BLaER1 (cell line): ENCODE data around the gene ORMDL3.

Experiments
- H3K27ac ChIP-seq: shearing (Covaris generic); formaldehyde crosslinking; 2 replicates; pipeline ENCODE4 v1.8.1; 2022
- H3K27me3 ChIP-seq: shearing (Covaris generic); formaldehyde crosslinking; 2 replicates; pipeline ENCODE4 v1.8.1; 2022
- H3K36me3 ChIP-seq: shearing (Covaris generic); formaldehyde crosslinking; 2 replicates; pipeline ENCODE4 v1.8.1; 2022
- H3K4me1 ChIP-seq: shearing (Covaris generic); formaldehyde crosslinking; 2 replicates; pipeline ENCODE4 v1.8.1; 2022
- H3K4me2 ChIP-seq: shearing (Covaris generic); formaldehyde crosslinking; 2 replicates; pipeline ENCODE4 v1.8.1; 2022
- H3K4me3 ChIP-seq: shearing (Covaris generic); formaldehyde crosslinking; 2 replicates; pipeline ENCODE4 v1.8.1; 2022
- H3K9ac ChIP-seq: shearing (Covaris generic); formaldehyde crosslinking; 2 replicates; pipeline ENCODE4 v1.8.1; 2022
- H3K9me3 ChIP-seq: shearing (Covaris generic); formaldehyde crosslinking; 2 replicates; pipeline ENCODE4 v1.8.1; 2022
- H4K20me1 ChIP-seq: shearing (Covaris generic); formaldehyde crosslinking; 2 replicates; pipeline ENCODE4 v1.8.1; 2022
- Cebpa-rat ChIP-seq: shearing (Covaris generic); IDR thresholded peaks from 2 replicates; pipeline ENCODE4 v1.8.1; 2022

ORMDL3 gene

GRCh38 chr17:39925282-39926134, 1.9 kb downstream of the ORMDL3 start:
- Histone ChIP-seq H3K27ac (peak overlapping the region; percentile 85), H3K9me3 (no peaks in the 10 kb centered on the region), H3K27me3 (no peaks in the 10 kb centered on the region), H4K20me1 (peaks cover 39% of the 10 kb centered on the region), H3K36me3 (peaks cover 38% of the 10 kb centered on the region), H3K9ac (peak overlapping the region; percentile 92), H3K4me1 (peaks cover 91% of the 10 kb centered on the region), H3K4me2 (peak overlapping the region; percentile 98), H3K4me3 (peak overlapping the region; percentile 88)
- TF ChIP-seq Cebpa-rat, result no peak

DNA sequence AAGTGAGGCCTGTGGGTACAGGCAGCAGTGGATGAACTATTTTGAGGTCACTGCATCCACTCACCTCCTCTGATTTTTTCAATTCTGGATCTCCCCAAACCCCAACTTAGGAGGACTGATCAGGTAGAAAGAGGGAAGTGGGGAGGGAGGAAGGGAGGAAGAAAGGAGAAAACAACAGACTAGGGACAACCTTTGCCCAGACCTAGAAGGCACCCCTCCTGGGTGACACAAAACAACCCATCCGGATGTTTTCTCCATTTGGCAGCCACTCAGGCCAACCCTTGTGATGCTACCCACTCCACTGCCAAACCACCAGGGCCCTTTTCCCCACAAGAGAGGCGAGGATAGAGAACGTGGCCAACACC, 2.7 kb downstream of the ORMDL3 start:
- no peak for TF ChIP-seq Cebpa-rat
- no peaks in the 10 kb centered on the region for H3K9me3 ChIP-seq
- peak overlapping the region; percentile 83 for H3K27ac ChIP-seq
- H4K20me1 ChIP-seq, result peaks cover 39% of the 10 kb centered on the region
- H3K4me3 ChIP-seq, result peak overlapping the region; percentile 88; the same call in 1 of the 2 replicates
- H3K9ac ChIP-seq, result peak overlapping the region; percentile 55; the same call in 1 of the 2 replicates
- peaks cover 90% of the 10 kb centered on the region for H3K4me1 ChIP-seq
- peak overlapping the region; percentile 98 for H3K4me2 ChIP-seq
- peaks cover 45% of the 10 kb centered on the region for H3K36me3 ChIP-seq
- no peaks in the 10 kb centered on the region for H3K27me3 ChIP-seq

GRCh38 chr17:39923836-39924690, 3.3 kb downstream of the ORMDL3 start:
- H3K4me3 ChIP-seq, result no peak overlapping the region
- H3K27ac ChIP-seq, result peak overlapping the region; percentile 83
- peak overlapping the region; percentile 98 for H3K4me2 ChIP-seq
- peak overlapping the region; percentile 55 for H3K9ac ChIP-seq
- H4K20me1 ChIP-seq, result peaks cover 39% of the 10 kb centered on the region
- H3K9me3 ChIP-seq, result no peaks in the 10 kb centered on the region
- peaks cover 88% of the 10 kb centered on the region for H3K4me1 ChIP-seq
- no peak for TF ChIP-seq Cebpa-rat
- no peaks in the 10 kb centered on the region for H3K27me3 ChIP-seq
- H3K36me3 ChIP-seq, result peaks cover 50% of the 10 kb centered on the region

GRCh38 chr17:39923230-39923629, 4.2 kb downstream of the ORMDL3 start:
- Histone ChIP-seq H3K4me3 (no peak overlapping the region), H3K27ac (peak overlapping the region; percentile 83), H3K9ac (0 out of 2 replicates have a peak overlapping the region, but pooled peaks have one; percentile 69), H3K4me2 (peak overlapping the region; percentile 98), H3K4me1 (peaks cover 88% of the 10 kb centered on the region), H4K20me1 (peaks cover 39% of the 10 kb centered on the region), H3K9me3 (no peaks in the 10 kb centered on the region), H3K27me3 (no peaks in the 10 kb centered on the region), H3K36me3 (peaks cover 55% of the 10 kb centered on the region)
- no peak for TF ChIP-seq Cebpa-rat

DNA sequence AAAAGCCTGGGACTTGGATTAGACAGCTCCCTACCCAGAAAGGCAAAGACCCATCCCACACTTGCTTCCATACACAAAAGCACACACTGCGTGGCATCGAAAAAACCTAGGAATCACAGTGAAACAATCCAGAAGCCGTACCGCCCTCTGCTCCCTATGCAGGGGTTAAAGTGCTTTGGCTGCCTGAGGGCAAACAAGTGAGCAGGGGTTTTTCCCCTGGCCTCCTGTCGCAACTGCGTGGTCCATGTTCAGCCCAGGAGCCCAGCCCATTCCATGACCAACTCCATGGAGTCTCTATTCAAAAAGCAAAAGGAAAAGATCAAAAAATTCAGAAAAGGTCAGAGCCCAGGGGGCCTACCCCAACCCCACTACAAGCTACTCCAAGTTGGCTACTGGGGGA, 5.4 kb downstream of the ORMDL3 start:
- Histone ChIP-seq H3K9me3 (no peaks in the 10 kb centered on the region), H3K27ac (peak overlapping the region; percentile 83), H3K27me3 (no peaks in the 10 kb centered on the region), H3K4me1 (peaks cover 89% of the 10 kb centered on the region), H4K20me1 (peaks cover 39% of the 10 kb centered on the region), H3K4me3 (no peak overlapping the region), H3K36me3 (peaks cover 65% of the 10 kb centered on the region), H3K4me2 (peak overlapping the region; percentile 98), H3K9ac (peak overlapping the region; percentile 69; the same call in 1 of the 2 replicates)
- TF ChIP-seq Cebpa-rat, result no peak

DNA sequence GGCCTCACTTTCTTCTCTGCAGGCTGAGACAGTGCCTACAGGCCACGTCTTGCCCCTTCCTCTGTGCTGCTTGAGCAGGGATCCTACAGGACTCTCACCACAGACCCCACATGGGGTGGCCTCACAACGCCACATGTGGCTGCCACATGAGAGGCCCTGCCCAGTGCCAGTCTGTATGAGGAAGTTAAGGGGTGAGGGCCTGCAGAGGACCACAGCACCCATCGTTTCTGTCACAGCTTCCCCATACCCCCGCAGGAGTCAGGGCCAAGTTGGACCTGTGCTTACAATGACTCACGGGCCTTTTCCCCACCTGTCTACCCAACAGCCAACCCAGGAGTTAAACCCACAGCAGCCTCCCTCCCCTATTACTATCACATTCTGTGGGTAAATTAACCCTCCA, 6.1 kb downstream of the ORMDL3 start:
- TF ChIP-seq Cebpa-rat, result no peak
- peaks cover 91% of the 10 kb centered on the region for H3K4me1 ChIP-seq
- peaks cover 72% of the 10 kb centered on the region for H3K36me3 ChIP-seq
- H3K4me2 ChIP-seq, result peak overlapping the region; percentile 98
- no peaks in the 10 kb centered on the region for H3K9me3 ChIP-seq
- H4K20me1 ChIP-seq, result peaks cover 33% of the 10 kb centered on the region
- H3K27ac ChIP-seq, result peak overlapping the region; percentile 83
- peak overlapping the region; percentile 69 for H3K9ac ChIP-seq
- peak overlapping the region; percentile 23; the same call in 1 of the 2 replicates for H3K4me3 ChIP-seq
- no peaks in the 10 kb centered on the region for H3K27me3 ChIP-seq

DNA sequence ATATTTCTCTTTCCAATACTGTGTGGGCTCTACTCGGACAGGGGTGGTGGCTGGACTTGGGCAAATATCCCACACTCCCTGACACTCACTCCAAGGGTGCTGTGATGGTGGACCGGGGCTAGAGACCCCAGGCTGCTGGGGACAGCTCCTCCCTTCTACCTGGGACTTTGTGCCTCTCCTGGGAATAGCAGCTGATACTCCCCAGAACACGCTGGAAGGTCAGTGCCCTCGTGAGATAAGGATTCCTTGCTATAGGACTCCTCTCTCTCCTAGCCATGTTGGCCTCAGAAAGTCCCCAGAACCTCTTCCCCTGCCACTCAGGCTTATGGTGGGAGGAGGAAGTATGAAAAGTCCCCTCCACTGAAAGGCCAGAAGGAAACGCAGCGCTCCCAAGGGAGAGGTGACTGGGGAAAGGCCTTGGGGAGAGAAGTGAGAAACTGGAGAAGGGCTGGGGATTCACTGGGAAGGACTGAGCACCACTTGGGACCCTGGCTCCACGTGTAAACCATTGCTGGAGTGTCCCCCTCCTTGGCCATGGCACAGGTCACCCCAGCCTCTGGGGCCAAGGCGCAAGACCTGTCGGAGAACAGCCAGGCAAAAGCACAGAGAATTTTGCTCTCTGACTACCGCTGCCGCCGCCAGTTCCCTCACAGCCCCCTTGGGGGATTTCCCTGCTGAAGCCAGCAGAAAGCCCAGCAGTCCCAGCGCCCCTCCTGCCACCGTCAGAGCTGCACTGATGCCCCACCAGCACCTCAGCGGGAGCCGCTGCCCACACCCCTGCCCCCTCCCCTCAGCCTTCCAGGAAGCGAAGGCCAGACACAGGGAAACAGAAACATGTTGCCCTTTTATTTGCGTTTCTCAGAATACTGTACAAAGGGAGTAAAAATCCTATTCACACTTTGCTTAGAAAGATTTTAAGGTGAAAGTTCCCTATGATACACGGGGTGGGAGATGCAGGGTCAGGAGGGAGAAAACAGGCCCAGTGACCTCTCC, 6.9 kb downstream of the ORMDL3 start:
- peak overlapping the region; percentile 98 for H3K4me2 ChIP-seq
- peak overlapping the region; percentile 23; the same call in 1 of the 2 replicates for H3K4me3 ChIP-seq
- peak overlapping the region; percentile 69 for H3K9ac ChIP-seq
- no peaks in the 10 kb centered on the region for H3K9me3 ChIP-seq
- no peaks in the 10 kb centered on the region for H3K27me3 ChIP-seq
- H3K4me1 ChIP-seq, result peaks cover 83% of the 10 kb centered on the region
- H3K27ac ChIP-seq, result peak overlapping the region; percentile 83
- peaks cover 25% of the 10 kb centered on the region for H4K20me1 ChIP-seq
- H3K36me3 ChIP-seq, result peaks cover 73% of the 10 kb centered on the region
- no peak for TF ChIP-seq Cebpa-rat

DNA sequence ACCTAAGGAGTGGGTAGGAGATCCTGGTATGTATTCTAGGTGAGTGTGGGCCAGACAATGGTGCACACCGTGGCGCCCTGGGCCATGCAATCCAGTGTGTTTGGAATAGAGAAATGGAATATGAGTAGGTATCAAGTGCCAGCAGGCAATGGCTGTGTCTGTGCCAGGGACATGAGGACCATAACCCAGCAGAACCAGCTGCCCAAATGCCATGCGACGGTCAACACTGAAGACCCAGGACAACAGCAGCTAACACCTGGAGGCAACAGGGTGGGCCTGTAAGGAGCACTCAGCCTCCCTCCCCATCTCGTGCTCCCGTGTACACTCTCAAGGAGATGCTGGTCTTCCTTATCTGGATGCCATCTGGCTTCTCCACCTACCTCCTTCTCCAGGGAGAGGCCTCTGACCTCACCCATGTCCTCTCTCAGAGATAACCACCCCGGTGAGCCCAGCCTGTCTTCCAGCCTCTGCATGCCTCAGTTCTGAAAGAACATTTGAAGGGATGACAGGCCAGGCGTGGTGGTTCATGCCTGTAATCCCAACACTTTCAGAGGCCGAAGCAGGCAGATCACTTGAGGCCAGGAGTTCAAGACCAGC, 8.2 kb downstream of the ORMDL3 start:
- peaks cover 12% of the 10 kb centered on the region for H4K20me1 ChIP-seq
- H3K4me1 ChIP-seq, result peaks cover 70% of the 10 kb centered on the region
- H3K36me3 ChIP-seq, result peaks cover 69% of the 10 kb centered on the region
- no peak for TF ChIP-seq Cebpa-rat
- H3K9me3 ChIP-seq, result no peaks in the 10 kb centered on the region
- H3K9ac ChIP-seq, result no peak overlapping the region
- no peak overlapping the region for H3K4me3 ChIP-seq
- no peaks in the 10 kb centered on the region for H3K27me3 ChIP-seq
- no peak overlapping the region for H3K27ac ChIP-seq
- H3K4me2 ChIP-seq, result peak overlapping the region; percentile 17

GRCh38 chr17:39916918-39917317, 10.5 kb downstream of the ORMDL3 start:
- H3K27ac ChIP-seq, result 0 out of 2 replicates have a peak overlapping the region, but pooled peaks have one; percentile 14
- TF ChIP-seq Cebpa-rat, result no peak
- peaks cover 47% of the 10 kb centered on the region for H3K4me1 ChIP-seq
- H3K9ac ChIP-seq, result no peak overlapping the region
- H3K36me3 ChIP-seq, result peaks cover 63% of the 10 kb centered on the region
- no peak overlapping the region for H3K4me3 ChIP-seq
- H3K27me3 ChIP-seq, result no peaks in the 10 kb centered on the region
- H3K9me3 ChIP-seq, result no peaks in the 10 kb centered on the region
- 0 out of 2 replicates have a peak overlapping the region, but pooled peaks have one; percentile 0 for H3K4me2 ChIP-seq
- no peaks in the 10 kb centered on the region for H4K20me1 ChIP-seq
